Astrocyte of the spinal cord (primary cell): Measurements from ENCODE around the gene BNC2.
A peak's percentile ranks its signal among the peaks of the same experiment; 100 is the strongest.

ENCODE experiments used
- DNase-seq: peaks from one replicate; pipeline ENCODE4 v3.0.0; 2011; ENCODE audit warnings: low read depth, low spot score
- H3K4me3 ChIP-seq: 2 replicates; pipeline ENCODE4 v1.5.1; 2011; ENCODE audit warnings: low read depth, mild to moderate bottlenecking, low read length, moderate library complexity
- in situ Hi-C: cut with HindIII; loops from 2 replicates; pipeline ENCODE4 v1.10.0; 2017; ENCODE audit warnings: low sequenced_read_pairs
- TF ChIP-seq, protein P1 (sequence below): IDR thresholded peaks from 2 replicates; pipeline ENCODE4 v1.5.1; 2012; ENCODE audit warnings: low read depth, mild to moderate bottlenecking, low read length, inconsistent platforms

The BNC2 gene

DNA sequence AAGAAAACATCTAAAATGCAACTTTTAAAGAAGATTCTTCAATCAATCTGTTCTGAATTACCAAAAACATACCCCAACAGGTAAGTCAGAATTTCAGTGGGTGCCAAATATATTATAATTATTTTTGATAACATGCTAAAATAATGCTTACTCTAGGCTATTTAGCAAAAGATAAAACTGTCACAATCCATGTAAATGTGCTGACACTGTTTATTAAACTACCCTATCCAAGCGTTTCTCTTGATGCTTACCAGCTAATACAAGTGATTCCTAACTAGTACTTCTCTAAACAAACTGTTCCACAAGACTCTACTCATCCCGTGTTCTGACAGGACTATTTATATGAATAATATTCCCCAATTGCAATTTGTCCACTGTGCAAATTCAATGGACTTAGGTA, 236.7 kb downstream of the BNC2 start:
- TF ChIP-seq, protein P1, sequence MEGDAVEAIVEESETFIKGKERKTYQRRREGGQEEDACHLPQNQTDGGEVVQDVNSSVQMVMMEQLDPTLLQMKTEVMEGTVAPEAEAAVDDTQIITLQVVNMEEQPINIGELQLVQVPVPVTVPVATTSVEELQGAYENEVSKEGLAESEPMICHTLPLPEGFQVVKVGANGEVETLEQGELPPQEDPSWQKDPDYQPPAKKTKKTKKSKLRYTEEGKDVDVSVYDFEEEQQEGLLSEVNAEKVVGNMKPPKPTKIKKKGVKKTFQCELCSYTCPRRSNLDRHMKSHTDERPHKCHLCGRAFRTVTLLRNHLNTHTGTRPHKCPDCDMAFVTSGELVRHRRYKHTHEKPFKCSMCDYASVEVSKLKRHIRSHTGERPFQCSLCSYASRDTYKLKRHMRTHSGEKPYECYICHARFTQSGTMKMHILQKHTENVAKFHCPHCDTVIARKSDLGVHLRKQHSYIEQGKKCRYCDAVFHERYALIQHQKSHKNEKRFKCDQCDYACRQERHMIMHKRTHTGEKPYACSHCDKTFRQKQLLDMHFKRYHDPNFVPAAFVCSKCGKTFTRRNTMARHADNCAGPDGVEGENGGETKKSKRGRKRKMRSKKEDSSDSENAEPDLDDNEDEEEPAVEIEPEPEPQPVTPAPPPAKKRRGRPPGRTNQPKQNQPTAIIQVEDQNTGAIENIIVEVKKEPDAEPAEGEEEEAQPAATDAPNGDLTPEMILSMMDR, result no peak
- in situ Hi-C loops, result no loop called here

DNA sequence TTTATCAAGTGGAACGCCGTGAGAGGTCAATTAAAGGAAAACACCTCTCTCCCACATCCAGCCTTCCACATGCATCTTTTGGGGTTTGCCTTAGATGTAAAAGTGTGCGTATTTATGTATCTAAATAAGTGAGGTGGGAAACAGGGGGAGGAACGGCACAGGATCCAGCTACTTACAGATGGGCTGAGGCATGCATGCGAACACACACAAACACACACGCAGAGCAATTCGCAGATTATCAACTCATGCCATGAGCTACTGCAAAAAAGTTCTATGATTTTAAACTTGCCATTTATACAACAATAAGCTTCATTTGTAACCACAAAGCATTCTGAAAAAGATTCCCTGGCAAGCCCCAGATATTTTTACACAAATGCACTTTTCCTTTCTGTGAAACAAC, 242.1 kb downstream of the BNC2 start:
- no peak for DNase-seq
- TF ChIP-seq, protein P1, result no peak
- no peak overlapping the region for H3K4me3 ChIP-seq
- in situ Hi-C loops, result no loop called here

More for the DNA sequence above, 236.7 kb downstream of the BNC2 start:
- no peak overlapping the region for H3K4me3 ChIP-seq
- no peak for DNase-seq

- peak; percentile 97 for DNase-seq
- no peak overlapping the region for H3K4me3 ChIP-seq
- TF ChIP-seq, protein P1, result no peak
- in situ Hi-C loops, result no loop called here
Measured at GRCh38 chr9:16627967-16628366, 242.5 kb downstream of the BNC2 start.

DNA sequence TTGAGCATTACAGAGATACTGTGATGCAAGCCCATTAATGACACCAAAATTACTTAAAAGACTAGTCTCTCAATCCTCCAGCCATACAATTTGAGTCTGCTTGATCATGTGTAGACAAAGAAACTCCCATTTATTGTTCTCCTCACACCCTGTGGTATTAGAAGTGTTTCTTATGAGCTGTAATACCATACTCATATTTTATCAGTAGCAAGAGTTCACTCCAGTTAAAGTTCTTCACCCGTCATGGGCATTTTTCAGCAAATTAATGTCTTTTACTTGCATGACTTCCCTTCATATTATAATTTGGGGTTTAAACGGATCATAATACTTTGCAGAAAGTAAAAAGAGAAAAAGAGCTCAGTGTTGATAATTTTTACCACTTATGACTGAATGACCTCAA, 242.9 kb downstream of the BNC2 start:
- in situ Hi-C loops, result no loop called here
- TF ChIP-seq, protein P1, result no peak
- no peak for DNase-seq
- H3K4me3 ChIP-seq, result no peak overlapping the region

DNA sequence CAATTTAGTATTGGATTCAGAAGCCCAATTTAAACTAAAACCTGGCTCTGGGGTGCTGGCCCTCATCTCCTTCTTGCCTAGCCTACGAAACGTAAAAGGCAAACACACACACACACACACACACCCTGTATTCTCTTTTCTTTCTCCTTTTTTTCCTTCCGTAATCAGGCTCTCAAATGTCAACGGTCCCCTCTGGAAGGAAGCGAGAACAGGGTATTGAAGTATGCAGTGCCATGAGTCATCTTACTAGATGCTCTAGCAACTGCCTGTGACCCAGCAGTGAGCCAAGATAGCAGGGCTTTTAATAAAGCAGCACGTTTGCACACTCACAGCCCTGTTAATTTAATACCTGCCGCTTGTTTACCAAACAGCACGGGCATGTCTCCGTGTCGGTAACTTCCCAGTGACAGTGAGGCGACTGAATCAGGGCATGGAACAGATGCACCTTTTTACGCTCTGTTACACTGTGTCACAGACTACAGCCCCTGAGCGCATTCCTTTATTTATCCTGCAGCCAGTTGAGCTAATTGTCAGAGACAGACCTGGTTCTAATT, 243.8 kb downstream of the BNC2 start:
- DNase-seq, result peak; percentile 90
- in situ Hi-C loops, result no loop called here
- H3K4me3 ChIP-seq, result no peak overlapping the region
- TF ChIP-seq, protein P1, result no peak

- peak; percentile 71 for DNase-seq
- in situ Hi-C loops, result no loop called here
- H3K4me3 ChIP-seq, result no peak overlapping the region
- TF ChIP-seq, protein P1, result no peak
Measured at GRCh38 chr9:16625811-16626210, 244.7 kb downstream of the BNC2 start.

DNA sequence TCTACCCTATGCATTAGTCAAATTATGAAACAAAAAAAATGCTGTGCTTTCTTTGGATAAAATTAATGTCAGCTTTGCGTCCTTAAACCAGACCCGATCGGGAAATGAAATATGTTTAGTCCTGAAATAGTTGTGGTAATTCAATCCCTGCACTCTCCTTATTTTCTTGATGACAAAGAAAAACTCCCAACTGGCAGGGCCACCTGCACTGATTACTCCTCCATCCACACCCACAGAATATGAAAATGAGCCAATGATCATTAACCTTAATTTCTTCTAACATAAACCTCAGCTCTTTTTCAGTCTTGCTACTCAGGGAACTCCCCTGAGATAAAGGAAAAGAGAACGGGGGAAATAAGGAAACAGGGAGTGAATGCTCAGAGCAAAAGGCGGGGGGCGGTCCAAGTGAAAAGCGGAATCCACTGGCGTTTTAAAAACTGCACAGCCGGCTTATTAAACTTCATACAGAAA, 245.3 kb downstream of the BNC2 start:
- TF ChIP-seq, protein P1, result no peak
- no peak overlapping the region for H3K4me3 ChIP-seq
- no peak for DNase-seq
- in situ Hi-C loops, result no loop called here
